GM18951 (cell line): ENCODE measurements around the gene MBOAT2.
"Not testable (repeated sequence)": the region's sequence is repeated elsewhere in the genome, so short reads cannot be mapped to it uniquely, and the experiment has no call there.

Experiments
- POLR2A ChIP-seq: IDR thresholded peaks from 4 replicates; pipeline ENCODE4 v1.6.1; 2011; ENCODE audit warnings: mild to moderate bottlenecking; ENCODE audit not compliant: insufficient read length, insufficient read depth; ENCODE audit errors: extremely low read depth
- in situ Hi-C: fragments of 300-500 bp; cut with MboI; formaldehyde crosslinking; loops from one replicate; pipeline ENCODE4 v1.12.0; 2022; ENCODE audit warnings: low sequenced_read_pairs, mixed read lengths, inconsistent platforms; ENCODE audit not compliant: unreplicated experiment

MBOAT2 gene

GRCh38 chr2:8927510-8928455, 75.7 kb downstream of the MBOAT2 start:
- in situ Hi-C loops = no loop called here
- TF ChIP-seq POLR2A = no peak

GRCh38 chr2:8926356-8926755, 77.1 kb downstream of the MBOAT2 start:
- no peak for TF ChIP-seq POLR2A
- in situ Hi-C loops = no loop called here

GRCh38 chr2:8925411-8925810, 78.1 kb downstream of the MBOAT2 start:
- TF ChIP-seq POLR2A = no peak
- in situ Hi-C loops = no loop called here

GRCh38 chr2:8923183-8923582, 80.3 kb downstream of the MBOAT2 start:
- no peak for TF ChIP-seq POLR2A
- in situ Hi-C loops = no loop called here

- no peak for TF ChIP-seq POLR2A
- in situ Hi-C loops = no loop called here
Observed at GRCh38 chr2:8922431-8922830, 81.1 kb downstream of the MBOAT2 start.

GRCh38 chr2:8918412-8918811, 85.1 kb downstream of the MBOAT2 start:
- no peak for TF ChIP-seq POLR2A
- in situ Hi-C loops = no loop called here

- in situ Hi-C loops = no loop called here
- no peak for TF ChIP-seq POLR2A
Observed at GRCh38 chr2:8915941-8916340, 87.5 kb downstream of the MBOAT2 start.

GRCh38 chr2:8913767-8914166, 89.7 kb downstream of the MBOAT2 start:
- in situ Hi-C loops = not testable (repeated sequence)

GRCh38 chr2:8907764-8908288, 95.7 kb downstream of the MBOAT2 start:
- TF ChIP-seq POLR2A = no peak
- in situ Hi-C loops = no loop called here

- in situ Hi-C loops = not testable (repeated sequence)
Observed at GRCh38 chr2:8903924-8904323, 99.6 kb downstream of the MBOAT2 start.

- in situ Hi-C loops = not testable (repeated sequence)
Observed at GRCh38 chr2:8902757-8903156, 100.7 kb downstream of the MBOAT2 start.

- in situ Hi-C loops = not testable (repeated sequence)
Observed at GRCh38 chr2:8897206-8897605, 106.3 kb downstream of the MBOAT2 start.

GRCh38 chr2:8896671-8897070, 106.8 kb downstream of the MBOAT2 start:
- in situ Hi-C loops = not testable (repeated sequence)

GRCh38 chr2:8895087-8895912, 108.2 kb downstream of the MBOAT2 start:
- in situ Hi-C loops = not testable (repeated sequence)
